GM21381 (cell line): Measurements from ENCODE around the gene CAPN1.
"Not testable (repeated sequence)": the region's sequence is repeated elsewhere in the genome, so short reads cannot be mapped to it uniquely, and the experiment has no call there.

Experiments
- ATAC-seq: cut with Tn5 transposase; IDR thresholded peaks from one replicate; pipeline ENCODE4 v1.9.1; 2021; ENCODE audit warnings: mild to moderate bottlenecking, moderate library complexity; ENCODE audit not compliant: unreplicated experiment

Gene CAPN1

GRCh38 chr11:65181569-65182257 is at the start of gene CAPN1:
Gene CAPN1, plus strand, starts transcription at chr11:65181928. Its CDS starts 774 bp downstream, at chr11:65182702.
- peak; percentile 35 for ATAC-seq

- ATAC-seq = peak; percentile 40
These were observed 49.3 kb upstream of the CAPN1 start for GRCh38 chr11:65132238-65132987.

- ATAC-seq = no peak
These were observed 48.6 kb upstream of the CAPN1 start for GRCh38 chr11:65132988-65133700.

DNA sequence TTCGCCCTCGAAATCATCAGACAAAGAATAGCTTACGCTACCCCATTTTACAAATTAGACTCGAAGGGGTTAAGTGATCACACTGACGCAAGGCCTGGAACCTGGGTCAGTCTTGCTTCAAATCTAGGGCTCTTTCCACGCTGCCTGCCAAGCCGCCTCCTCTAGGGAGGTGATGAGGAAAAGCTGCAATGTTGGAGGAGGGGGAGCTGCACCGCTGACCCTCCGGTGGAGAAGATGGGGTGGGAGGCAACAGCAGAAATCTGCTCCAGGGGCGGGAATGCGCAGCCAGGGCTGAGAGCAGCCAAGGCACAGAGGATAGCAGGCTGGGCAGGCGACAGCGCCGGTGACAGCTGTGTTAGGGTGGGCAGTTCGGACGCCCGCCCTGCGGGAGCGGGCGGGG is 48.0 kb upstream of the CAPN1 start:
- no peak for ATAC-seq

GRCh38 chr11:65134240-65134951 is 47.3 kb upstream of the CAPN1 start, which contains the start of gene SYVN1:
Gene SYVN1, minus strand, starts transcription at chr11:65134519. Its CDS starts 918 bp downstream, at chr11:65133601.
- peak; percentile 49 for ATAC-seq

DNA sequence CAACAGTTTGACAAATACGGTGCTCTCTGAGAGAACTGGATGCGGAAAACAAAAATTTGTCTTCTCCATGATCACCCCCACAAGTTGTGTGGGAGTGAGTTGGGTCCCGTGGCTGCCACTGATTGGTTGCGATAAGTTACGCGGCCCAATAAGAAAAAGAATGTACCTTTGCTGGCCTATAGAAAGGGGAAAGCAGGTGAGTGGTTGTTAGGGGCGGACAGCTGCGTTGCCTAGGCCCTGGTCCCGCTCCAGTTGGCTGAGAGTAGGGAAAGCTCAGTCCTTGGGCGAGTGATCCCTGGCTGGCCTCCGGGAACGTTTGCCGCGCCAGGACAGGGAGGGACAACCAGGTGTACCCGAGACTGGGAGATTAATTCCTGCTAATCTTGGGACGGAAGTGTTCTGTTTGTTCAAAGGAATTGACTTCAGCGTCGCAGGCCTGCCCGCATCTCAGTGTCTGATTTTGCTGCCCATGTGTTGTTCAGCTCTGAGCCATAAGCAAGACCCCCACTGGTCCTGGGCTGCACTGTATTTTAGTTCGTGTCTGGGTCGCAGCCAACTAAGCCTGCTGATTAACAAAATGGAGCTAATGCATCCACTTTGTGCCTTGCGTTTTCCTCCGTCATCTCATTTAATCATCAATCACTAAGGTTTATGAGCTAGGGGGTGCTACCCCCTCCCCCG is 46.6 kb upstream of the CAPN1 start:
- ATAC-seq = peak; percentile 67

- ATAC-seq = no peak
These were observed 46.0 kb upstream of the CAPN1 start for GRCh38 chr11:65135633-65136145.

DNA sequence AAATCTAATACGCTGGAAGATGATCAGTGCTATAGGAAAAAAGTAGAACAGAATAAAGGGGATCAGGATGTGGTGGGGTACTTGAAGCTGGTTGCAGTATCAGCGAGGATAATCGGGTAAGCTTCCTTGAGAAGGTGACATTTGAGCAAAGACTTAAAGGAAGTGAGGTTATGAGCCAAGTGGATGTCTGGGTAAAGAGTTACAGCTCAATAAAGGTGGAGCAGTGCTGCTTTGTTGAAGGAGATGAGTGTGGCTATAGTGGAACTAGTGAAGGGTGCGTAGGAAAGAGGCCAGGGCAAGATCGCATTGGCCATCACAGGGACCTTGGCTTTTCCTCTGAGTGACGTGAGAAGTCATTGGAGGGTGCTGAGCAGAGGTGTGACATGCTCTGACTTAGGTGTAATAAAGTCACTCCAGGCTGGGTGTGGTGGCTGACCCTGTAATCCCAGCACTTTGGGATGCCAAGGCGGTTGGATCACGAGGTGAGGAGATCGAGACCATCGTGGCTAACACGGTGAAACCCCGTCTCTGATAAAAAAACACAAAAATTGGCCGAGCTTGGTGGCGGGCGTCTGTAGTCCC is 45.1 kb upstream of the CAPN1 start:
- ATAC-seq = no peak

DNA sequence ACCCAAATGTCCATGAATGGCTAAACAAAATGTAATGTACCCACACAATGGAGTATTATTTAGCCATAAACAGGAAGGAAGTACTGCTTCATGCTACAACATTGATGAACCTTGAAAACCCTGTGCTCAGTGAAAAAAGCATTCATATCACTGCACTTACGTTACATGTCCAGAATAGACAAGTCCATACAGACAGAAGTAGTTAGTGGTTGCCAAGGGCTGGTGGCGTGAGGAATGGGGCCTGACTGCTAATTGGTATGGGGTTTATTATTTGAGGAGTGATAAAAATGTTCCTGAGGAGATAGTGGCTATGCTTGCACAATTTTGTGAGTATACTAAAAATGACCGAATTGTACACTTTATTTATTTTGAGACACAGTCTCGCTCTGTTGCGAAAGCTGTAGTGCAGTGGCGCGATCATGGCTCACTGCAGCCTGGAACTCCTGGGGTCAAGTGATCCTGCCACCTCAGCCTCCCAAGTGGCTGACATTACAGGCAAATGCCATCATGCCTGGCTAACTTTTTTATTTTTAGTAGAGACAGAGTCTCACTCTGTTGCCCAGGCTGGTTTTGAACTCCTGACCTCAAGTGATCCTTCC is 39.7 kb upstream of the CAPN1 start:
- ATAC-seq = no peak

DNA sequence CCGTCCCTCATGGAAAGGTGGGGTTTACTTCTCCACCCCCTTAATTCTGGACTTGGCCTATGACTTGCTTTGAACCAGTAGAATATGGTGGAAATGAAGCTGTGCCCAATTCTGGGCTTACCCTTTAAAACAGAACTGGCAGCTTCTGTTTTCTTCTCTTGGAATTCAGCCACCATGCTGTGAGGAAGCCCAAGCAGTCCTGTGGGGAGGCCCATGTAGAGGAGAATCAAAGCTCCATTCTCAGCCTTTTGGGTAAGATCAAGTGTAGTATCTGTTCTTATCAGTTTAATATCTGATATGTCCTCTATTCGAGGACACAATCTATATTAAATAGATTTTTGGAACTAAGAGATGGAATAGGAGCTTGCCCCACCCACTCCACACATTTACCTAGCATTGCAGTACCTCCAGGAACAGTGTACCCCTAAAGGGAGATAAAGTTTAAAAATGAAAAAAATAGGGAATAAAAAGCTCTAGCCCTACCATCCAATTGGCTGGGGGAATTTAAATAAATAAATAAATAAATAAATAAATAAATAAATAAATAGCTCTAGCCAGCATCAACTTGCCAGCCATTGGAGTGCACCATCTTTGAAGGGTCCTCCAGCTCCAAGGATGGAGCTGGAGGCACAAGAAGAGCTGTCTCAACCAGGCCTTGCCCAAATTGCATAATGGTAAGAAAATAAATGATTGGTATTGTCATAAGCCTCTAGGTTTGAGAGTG is 34.2 kb upstream of the CAPN1 start:
- ATAC-seq = no peak

GRCh38 chr11:65148657-65149056 is 33.1 kb upstream of the CAPN1 start:
- ATAC-seq = no peak

DNA sequence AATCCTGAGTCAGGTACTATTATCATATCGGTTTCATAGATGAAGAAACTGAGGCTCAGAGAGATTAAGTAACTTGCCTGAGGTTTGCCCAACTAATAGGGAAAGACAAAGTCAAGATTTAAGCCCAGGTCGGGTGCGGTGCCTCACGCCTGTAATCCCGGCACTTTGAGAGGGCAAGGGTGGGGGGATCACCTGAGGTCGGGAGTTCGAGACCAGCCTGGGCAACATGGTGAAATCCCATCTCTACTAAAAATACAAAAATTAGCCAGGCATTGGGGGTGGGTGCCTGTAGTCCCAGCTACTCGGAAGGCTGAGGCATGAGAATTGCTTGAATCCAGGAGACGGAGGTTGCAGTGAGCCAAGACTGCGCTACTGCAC is 31.6 kb upstream of the CAPN1 start:
- not testable (repeated sequence) for ATAC-seq

DNA sequence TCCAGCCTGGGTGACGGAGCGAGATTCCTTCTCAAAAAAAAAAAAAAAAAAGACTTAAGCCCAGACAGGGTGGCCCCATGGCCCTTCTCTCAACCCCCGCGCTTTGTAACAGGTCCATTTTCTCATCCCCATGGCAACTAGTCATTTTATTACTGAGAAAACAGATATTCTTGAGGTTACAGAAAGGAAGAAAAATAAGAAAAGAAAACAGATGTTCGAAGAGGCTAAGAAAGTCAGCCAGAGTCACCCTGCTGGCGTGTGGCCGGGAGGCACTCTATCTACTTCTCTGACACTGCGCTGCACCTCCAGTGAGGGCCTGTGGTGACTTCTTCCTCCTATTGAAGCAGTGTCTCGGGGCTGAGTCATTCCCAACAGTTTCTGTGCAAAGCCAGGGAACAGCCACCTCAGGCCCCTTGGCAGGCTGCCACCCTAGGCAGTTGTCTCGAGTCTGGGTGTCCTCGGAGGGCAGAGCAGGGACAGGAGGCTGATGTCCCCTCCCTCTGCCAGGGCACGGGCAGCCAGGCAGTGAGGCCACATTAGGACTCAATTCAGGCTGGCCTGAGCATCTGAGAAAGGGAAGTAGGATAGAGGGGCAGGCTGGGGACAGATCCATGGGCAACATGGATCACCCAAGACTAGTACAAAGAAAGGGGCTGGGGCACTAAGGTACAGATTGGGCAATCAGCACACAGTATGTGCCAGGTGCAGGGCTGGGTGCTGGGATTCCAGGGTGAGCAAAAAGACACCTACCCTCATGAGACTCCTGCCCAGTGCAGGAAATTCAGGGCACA is 31.0 kb upstream of the CAPN1 start:
- no peak for ATAC-seq

GRCh38 chr11:65151331-65151899 is 30.3 kb upstream of the CAPN1 start:
- ATAC-seq = no peak

GRCh38 chr11:65152122-65152521 is 29.6 kb upstream of the CAPN1 start:
- no peak for ATAC-seq

DNA sequence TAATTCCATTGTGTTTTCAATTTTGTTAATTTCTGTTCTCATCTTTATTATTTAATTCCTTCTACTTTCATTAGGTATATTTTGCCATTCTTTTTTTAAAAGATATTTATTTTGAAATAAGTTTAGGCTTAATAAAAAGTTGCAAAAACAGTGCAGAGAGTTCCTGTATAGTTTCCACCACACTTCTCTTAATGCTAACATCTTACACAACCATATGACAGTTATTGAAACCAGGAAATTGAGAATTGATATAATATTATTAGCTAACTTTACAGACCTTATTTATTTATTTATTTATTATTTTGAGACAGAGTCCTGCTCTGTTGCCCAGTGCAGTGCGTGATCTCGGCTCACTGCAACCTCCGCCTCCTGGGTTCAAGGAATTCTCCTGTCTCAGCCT is 25.5 kb upstream of the CAPN1 start:
- ATAC-seq = no peak

- no peak for ATAC-seq
These were observed 24.8 kb upstream of the CAPN1 start for GRCh38 chr11:65156926-65157325.

GRCh38 chr11:65157336-65157735 is 24.4 kb upstream of the CAPN1 start:
- ATAC-seq = no peak
